ENCODE data around the gene STARD7. TPM values are rescaled to one million over a fixed set of nuclear protein-coding genes. Genes with fewer than 3 reads are reported as not detected.

STARD7 gene
- total and polyA plus RNA-seq, 9 of the 15 experiments (the other 6 are each of a cell fraction or from before 2014, with no cell fraction given) = 90.9 to 196 (median 145) TPM

DNA sequence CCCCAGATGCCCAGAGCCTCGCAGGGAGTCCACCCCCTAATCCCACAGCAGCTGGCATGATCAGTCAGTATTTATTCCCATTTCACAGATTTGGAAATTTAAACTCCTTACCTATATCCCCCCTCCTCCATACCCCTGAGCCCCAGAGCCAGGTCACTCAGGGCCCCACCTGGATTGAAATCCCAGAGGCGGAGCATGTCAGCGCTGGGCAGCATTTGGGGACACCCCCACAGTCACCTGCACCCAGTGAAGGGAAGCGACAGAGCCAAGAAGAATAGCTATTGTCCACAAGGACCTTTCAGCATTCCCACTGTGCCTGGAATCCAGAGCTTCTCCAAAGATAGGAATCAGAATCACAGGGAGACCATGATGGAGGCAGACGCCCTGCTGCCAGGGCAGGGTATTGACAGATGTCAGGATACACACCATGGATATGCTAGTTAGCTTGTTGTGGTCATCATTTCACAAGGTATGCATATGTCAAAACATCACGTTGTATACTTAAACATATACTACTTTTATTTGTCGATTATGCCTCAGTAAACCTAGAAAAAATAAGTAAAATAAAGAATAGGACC lies 69.4 kb downstream of the STARD7 start:
- intact Hi-C loops (cut with micrococcal nuclease) = loop anchor here (2.0 kb wide), 2 partner anchors 122 to 370 kb away; no protein-coding TSS in a partner anchor
- H3K4me2 ChIP-seq (ENCODE audit: insufficient read depth, low read length) = no peak overlapping the region
- POLR2A ChIA-PET = no interaction called here
- TF ChIP-seq SRF (CRISPR knock-in tag; IDR thresholded peaks at IDR 0.05) = no peak
- no peak for TF ChIP-seq SIRT6 (IDR thresholded peaks at IDR 0.05; ENCODE audit: low read depth, low read length)
- no peak for TF ChIP-seq ZMIZ1 (IDR thresholded peaks at IDR 0.05; ENCODE audit: low read depth in 2 of 2, low read length in 2 of 2)
- TF ChIP-seq ZC3H4 (CRISPR knock-in tag; IDR thresholded peaks at IDR 0.05; ENCODE audit: borderline replicate concordance) = no peak
- TF ChIP-seq, protein P1, sequence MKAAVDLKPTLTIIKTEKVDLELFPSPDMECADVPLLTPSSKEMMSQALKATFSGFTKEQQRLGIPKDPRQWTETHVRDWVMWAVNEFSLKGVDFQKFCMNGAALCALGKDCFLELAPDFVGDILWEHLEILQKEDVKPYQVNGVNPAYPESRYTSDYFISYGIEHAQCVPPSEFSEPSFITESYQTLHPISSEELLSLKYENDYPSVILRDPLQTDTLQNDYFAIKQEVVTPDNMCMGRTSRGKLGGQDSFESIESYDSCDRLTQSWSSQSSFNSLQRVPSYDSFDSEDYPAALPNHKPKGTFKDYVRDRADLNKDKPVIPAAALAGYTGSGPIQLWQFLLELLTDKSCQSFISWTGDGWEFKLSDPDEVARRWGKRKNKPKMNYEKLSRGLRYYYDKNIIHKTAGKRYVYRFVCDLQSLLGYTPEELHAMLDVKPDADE (conservative IDR thresholded peaks at IDR 0.05; ENCODE audit: control insufficient read depth, low read depth, low read length) = no peak
- TF ChIP-seq AFF4 (CRISPR knock-in tag; IDR thresholded peaks at IDR 0.05) = no peak
- TF ChIP-seq ZNF583 (CRISPR knock-in tag; IDR thresholded peaks at IDR 0.05) = no peak
- no peak for TF ChIP-seq BDP1 (IDR thresholded peaks at IDR 0.05; ENCODE audit: insufficient read depth, insufficient read length)
- no peak for TF ChIP-seq ZNF398 (CRISPR knock-in tag; IDR thresholded peaks at IDR 0.05)
- no peak for TF ChIP-seq ZNF253 (CRISPR knock-in tag; conservative IDR thresholded peaks at IDR 0.05)
- TF ChIP-seq CTBP1 (IDR thresholded peaks at IDR 0.05; ENCODE audit: borderline replicate concordance) = no peak

More for the DNA sequence above, 69.4 kb downstream of the STARD7 start:
- WGBS (ENCODE audit: insufficient coverage, low coverage, missing lambda C conversion rate) = 11% methylated on average over 7 of the region's 7 CpGs
- 0 out of 2 replicates have a peak, but pooled peaks cover 6% of the 10 kb centered on the region for H4K20me1 ChIP-seq (replicated peaks; ENCODE audit: control insufficient read depth, insufficient read depth, low read length)
- in situ Hi-C loops (cut with MboI) = no loop called here
- CTCF ChIA-PET (ENCODE audit: low intra/inter-chr PET ratio) = interaction anchor here (0.6 to 3.0 kb wide), 5 partner anchors 9 to 415 kb away, joined by 3 to 40 read pairs (median 4); no protein-coding TSS in a partner anchor
- H3K9me1 ChIP-seq (ENCODE audit: control insufficient read depth, insufficient read depth, low read length) = no peaks in the 10 kb centered on the region
- no TSS peak for BruUV-seq (replicated peaks)
- DNase-seq (ENCODE audit: extremely low read depth in 1 of 4, low spot score in 3 of 4) = no peak
- H3K9ac ChIP-seq (ENCODE audit: insufficient read depth in 1 of 2, low read depth in 2 of 2, low read length in 2 of 2) = no peak overlapping the region
- H3K4me1 ChIP-seq (replicated peaks in 1 of 2; ENCODE audit: control insufficient read depth in 2 of 2, insufficient read depth in 2 of 2, low read length in 2 of 2) = peaks cover 0 to 17% of the 10 kb centered on the region in 2 experiments; a peak in 3 of 5 replicates
- H2AFZ ChIP-seq (ENCODE audit: low read depth, low read length) = no peak overlapping the region
- no peak overlapping the region for H3K27ac ChIP-seq (ENCODE audit: extremely low read depth, low read depth, low read length)
- H3K79me2 ChIP-seq (ENCODE audit: control insufficient read depth, insufficient read depth, low read length) = no peaks in the 10 kb centered on the region
- no peaks in the 10 kb centered on the region for H3K36me3 ChIP-seq (ENCODE audit: control insufficient read depth, insufficient read depth, low read length)
- no peak for FAIRE-seq
- H3K4me3 ChIP-seq = no peak overlapping the region
- H3K27me3 ChIP-seq (ENCODE audit: control insufficient read depth in 2 of 2, insufficient read depth in 2 of 2, low read length in 2 of 2) = peaks cover 26 to 47% of the 10 kb centered on the region in 2 experiments
- ATAC-seq = no peak
- no peaks in the 10 kb centered on the region for H3K9me3 ChIP-seq (replicated peaks; ENCODE audit: control insufficient read depth, insufficient read depth, low read depth, low read length)

All from K562 (cell line).